HG03469 (cell line): ENCODE measurements around the gene KIF1B.

Experiments used
- ATAC-seq: cut with Tn5 transposase; IDR thresholded peaks from one replicate; pipeline ENCODE4 v1.9.1; 2021; ENCODE audit warnings: mild to moderate bottlenecking, moderate library complexity, moderate number of reproducible peaks; ENCODE audit not compliant: unreplicated experiment

The KIF1B gene

GRCh38 chr1:10209905-10210810 lies at the start of gene KIF1B:
Gene KIF1B, plus strand, starts transcription at chr1:10210570. Its CDS starts 21,759 bp downstream, at chr1:10232329.
- ATAC-seq = peak; percentile 94

- ATAC-seq = no peak
Measured at GRCh38 chr1:10160907-10161490, 49.4 kb upstream of the KIF1B start.

GRCh38 chr1:10161541-10162290 lies 48.7 kb upstream of the KIF1B start:
- ATAC-seq = no peak

GRCh38 chr1:10168912-10169514 lies 41.4 kb upstream of the KIF1B start:
- ATAC-seq = no peak

GRCh38 chr1:10170239-10170574 lies 40.2 kb upstream of the KIF1B start:
- ATAC-seq = peak; percentile 51

GRCh38 chr1:10171105-10171767 lies 39.1 kb upstream of the KIF1B start:
- ATAC-seq = no peak

- no peak for ATAC-seq
Measured at GRCh38 chr1:10171995-10172669, 38.2 kb upstream of the KIF1B start.

- ATAC-seq = no peak
Measured at GRCh38 chr1:10173582-10173981, 36.8 kb upstream of the KIF1B start.

GRCh38 chr1:10177876-10178275 lies 32.5 kb upstream of the KIF1B start:
- ATAC-seq = no peak

- no peak for ATAC-seq
Measured at GRCh38 chr1:10178597-10179405, 31.6 kb upstream of the KIF1B start.

GRCh38 chr1:10179406-10180091 lies 30.8 kb upstream of the KIF1B start:
- ATAC-seq = no peak

- no peak for ATAC-seq
Measured at GRCh38 chr1:10181154-10181553, 29.2 kb upstream of the KIF1B start.

GRCh38 chr1:10185759-10186158 lies 24.6 kb upstream of the KIF1B start:
- no peak for ATAC-seq

GRCh38 chr1:10186331-10187025 lies 23.9 kb upstream of the KIF1B start:
- no peak for ATAC-seq

- ATAC-seq = no peak
Measured at GRCh38 chr1:10187026-10187334, 23.4 kb upstream of the KIF1B start.

GRCh38 chr1:10188133-10188650 lies 22.2 kb upstream of the KIF1B start:
- no peak for ATAC-seq

GRCh38 chr1:10189659-10190058 lies 20.7 kb upstream of the KIF1B start:
- ATAC-seq = no peak

- no peak for ATAC-seq
Measured at GRCh38 chr1:10192263-10192662, 18.1 kb upstream of the KIF1B start.
